Measurements from ENCODE around the gene ABHD17B. TPM values are rescaled to one million over a fixed set of nuclear protein-coding genes. Genes with fewer than 3 reads are reported as not detected.

ABHD17B gene
- 34.0 and 34.6 TPM in 2 replicates for total RNA-seq

GRCh38 chr9:71911061-71911907, at the start of gene ABHD17B, which contains the start of gene C9orf85:
Gene ABHD17B, minus strand, starts transcription at chr9:71911193. Its CDS starts 36,113 bp downstream, at chr9:71875080.
Gene C9orf85, plus strand, starts transcription at chr9:71911639. Its CDS starts 96 bp downstream, at chr9:71911735.

Small RNAs within 50 kb of the gene (small RNA-seq; reads per million reads assigned to genes)
- not detected for gene RF00019

Other genes with a start within 250 kb of the ABHD17B start
- 55.4 and 75.9 TPM in 2 replicates for gene CEMIP2, start 142.7 kb downstream of the ABHD17B start, total RNA-seq
- 14.1 and 16.0 TPM in 2 replicates for gene C9orf85, start 446 bp upstream of the ABHD17B start, total RNA-seq
- not detected in 2 replicates for gene C9orf57, start 149.4 kb upstream of the ABHD17B start, total RNA-seq
- 0.07 TPM in 1 of 2 replicates, not detected in the other for gene GDA, start 238.2 kb upstream of the ABHD17B start, total RNA-seq

Data from thoracic aorta endothelial cell (primary cell).